Measurements from ENCODE around the gene OGFR.
"Not testable (repeated sequence)": the region's sequence is repeated elsewhere in the genome, so short reads cannot be mapped to it uniquely, and the experiment has no call there.

The OGFR gene

DNA sequence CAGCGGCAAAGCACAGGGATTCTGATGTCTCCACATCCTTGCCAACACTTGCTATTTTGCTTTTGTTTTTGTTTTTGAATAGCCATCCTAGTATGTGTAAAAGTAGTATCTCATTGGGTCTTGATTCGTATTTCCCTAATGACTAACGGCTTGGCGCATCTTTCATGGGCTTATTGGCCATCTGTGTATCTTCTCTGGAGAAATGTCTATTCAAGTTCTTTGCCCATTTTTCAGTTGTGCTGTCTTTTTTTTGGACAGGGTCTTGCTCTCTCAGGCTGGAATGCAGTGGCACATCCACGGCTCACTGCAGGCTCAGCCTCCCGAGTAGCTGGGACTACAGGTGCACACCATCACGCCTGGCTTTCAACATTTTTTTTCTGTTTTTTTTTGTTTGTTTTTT lies 39.5 kb downstream of the OGFR start:
- Histone ChIP-seq H3K36me3 (ENCODE audit: control insufficient read depth, insufficient read depth, low read length) (no peaks in the 10 kb centered on the region), H3K4me3 (replicated peaks; ENCODE audit: low read depth, low read length) (no peak overlapping the region), H3K27me3 (replicated peaks; ENCODE audit: control insufficient read depth, insufficient read depth, low read length) (no peaks in the 10 kb centered on the region)
- TF ChIP-seq, protein P1, sequence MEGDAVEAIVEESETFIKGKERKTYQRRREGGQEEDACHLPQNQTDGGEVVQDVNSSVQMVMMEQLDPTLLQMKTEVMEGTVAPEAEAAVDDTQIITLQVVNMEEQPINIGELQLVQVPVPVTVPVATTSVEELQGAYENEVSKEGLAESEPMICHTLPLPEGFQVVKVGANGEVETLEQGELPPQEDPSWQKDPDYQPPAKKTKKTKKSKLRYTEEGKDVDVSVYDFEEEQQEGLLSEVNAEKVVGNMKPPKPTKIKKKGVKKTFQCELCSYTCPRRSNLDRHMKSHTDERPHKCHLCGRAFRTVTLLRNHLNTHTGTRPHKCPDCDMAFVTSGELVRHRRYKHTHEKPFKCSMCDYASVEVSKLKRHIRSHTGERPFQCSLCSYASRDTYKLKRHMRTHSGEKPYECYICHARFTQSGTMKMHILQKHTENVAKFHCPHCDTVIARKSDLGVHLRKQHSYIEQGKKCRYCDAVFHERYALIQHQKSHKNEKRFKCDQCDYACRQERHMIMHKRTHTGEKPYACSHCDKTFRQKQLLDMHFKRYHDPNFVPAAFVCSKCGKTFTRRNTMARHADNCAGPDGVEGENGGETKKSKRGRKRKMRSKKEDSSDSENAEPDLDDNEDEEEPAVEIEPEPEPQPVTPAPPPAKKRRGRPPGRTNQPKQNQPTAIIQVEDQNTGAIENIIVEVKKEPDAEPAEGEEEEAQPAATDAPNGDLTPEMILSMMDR (IDR thresholded peaks at IDR 0.05; ENCODE audit: insufficient read depth, low read length, poor library complexity, severe bottlenecking), result no peak
- DNase-seq (ENCODE audit: extremely low read depth, insufficient read length), result no peak

DNA sequence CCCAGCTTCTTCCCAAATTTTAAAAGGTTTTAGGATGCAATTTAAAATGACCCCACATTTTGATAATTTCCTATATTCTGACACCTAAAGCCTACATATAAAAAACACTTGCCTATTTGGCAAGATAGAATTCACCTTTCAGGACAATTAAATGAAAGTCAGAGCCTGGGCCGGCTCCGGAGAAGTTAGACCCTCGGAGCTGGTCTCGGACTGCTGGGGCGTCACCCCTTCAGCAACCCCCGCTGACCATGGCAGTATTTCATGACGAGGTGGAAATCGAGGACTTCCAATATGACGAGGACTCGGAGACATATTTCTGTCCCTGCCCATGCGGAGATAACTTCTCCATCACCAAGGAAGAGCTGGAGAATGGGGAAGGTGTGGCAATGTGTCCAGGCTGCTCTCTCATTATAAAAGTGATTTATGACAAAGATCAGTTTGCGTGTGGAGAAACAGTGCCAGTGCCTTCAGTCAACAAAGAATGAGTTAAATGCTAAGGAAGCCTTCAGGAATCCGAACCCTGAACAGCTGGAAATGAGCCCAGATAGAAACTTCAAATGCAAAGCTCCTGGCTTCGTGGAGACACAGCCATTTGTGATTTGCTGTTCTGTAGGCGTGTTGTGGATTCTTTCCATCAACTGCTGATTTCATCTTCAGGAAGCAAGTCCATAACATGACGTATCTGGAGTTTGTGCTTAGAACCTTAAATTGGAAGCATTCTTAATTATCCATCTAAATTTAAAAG lies 41.0 kb downstream of the OGFR start:
- Histone ChIP-seq H3K27me3 (replicated peaks; ENCODE audit: control insufficient read depth, insufficient read depth, low read length) (no peaks in the 10 kb centered on the region), H3K36me3 (ENCODE audit: control insufficient read depth, insufficient read depth, low read length) (no peaks in the 10 kb centered on the region), H3K4me3 (replicated peaks; ENCODE audit: low read depth, low read length) (no peak overlapping the region)
- TF ChIP-seq, protein P1 (IDR thresholded peaks at IDR 0.05; ENCODE audit: insufficient read depth, low read length, poor library complexity, severe bottlenecking), result no peak
- no peak for DNase-seq (ENCODE audit: extremely low read depth, insufficient read length)

DNA sequence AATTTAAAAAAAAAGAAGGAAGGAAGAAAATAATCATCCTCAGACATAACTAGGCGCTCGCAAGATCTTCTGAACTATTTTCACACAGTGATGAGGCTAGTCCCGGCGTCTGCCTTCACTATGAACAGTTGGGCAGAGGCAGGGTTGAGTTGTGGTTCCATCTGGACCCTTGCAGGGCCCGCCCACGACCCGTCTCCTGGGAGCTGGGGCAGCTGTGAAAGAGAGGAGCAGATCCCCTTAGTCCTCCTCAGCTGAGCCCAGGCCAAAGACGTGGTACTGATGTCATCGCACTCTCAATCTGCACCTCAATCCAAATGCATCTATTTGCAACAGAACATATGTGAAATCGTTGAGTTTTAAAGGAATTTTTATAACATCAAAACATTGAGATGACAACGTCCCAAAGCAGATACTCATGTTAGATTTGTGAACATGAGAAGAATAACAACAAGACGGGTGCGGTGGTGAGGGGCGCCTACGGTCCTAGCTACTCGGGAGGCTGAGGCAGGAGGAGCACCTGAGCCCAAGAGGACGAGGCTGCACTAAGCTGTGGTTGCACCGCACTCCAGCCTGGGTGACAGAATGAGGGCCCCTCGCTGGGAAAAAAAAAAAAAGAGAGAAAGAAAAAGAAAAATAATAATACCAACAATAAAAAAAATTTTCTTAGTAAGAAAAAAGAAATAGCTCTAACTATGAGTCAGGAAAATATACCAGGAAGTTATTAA lies 41.7 kb downstream of the OGFR start:
- H3K27me3 ChIP-seq (replicated peaks; ENCODE audit: control insufficient read depth, insufficient read depth, low read length), result no peaks in the 10 kb centered on the region
- TF ChIP-seq, protein P1 (IDR thresholded peaks at IDR 0.05; ENCODE audit: insufficient read depth, low read length, poor library complexity, severe bottlenecking), result no peak
- no peak overlapping the region for H3K4me3 ChIP-seq (replicated peaks; ENCODE audit: low read depth, low read length)
- no peak for DNase-seq (ENCODE audit: extremely low read depth, insufficient read length)
- H3K36me3 ChIP-seq (ENCODE audit: control insufficient read depth, insufficient read depth, low read length), result no peaks in the 10 kb centered on the region

DNA sequence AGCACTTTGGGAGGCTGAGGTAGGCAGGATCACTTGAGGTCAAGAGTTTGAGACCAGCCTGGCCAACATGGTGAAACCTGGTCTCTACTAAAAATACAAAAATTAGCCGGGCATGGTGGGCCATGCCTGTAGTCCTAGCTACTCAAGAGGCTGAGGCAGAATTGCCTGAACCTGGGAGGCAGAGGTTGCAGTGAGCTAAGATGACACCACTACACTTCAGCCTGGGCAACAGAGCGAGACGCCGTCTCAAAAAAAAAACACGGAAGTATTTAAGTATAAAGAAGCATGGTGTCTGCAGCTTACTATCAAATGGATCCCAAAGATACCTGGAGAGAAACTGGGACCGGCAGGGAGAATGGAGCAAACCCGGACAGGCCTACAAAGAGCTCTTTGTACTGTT lies 44.3 kb downstream of the OGFR start:
- not testable (repeated sequence) for DNase-seq (ENCODE audit: extremely low read depth, insufficient read length); H3K27me3 ChIP-seq (replicated peaks; ENCODE audit: control insufficient read depth, insufficient read depth, low read length); H3K36me3 ChIP-seq (ENCODE audit: control insufficient read depth, insufficient read depth, low read length); H3K4me3 ChIP-seq (replicated peaks; ENCODE audit: low read depth, low read length)

DNA sequence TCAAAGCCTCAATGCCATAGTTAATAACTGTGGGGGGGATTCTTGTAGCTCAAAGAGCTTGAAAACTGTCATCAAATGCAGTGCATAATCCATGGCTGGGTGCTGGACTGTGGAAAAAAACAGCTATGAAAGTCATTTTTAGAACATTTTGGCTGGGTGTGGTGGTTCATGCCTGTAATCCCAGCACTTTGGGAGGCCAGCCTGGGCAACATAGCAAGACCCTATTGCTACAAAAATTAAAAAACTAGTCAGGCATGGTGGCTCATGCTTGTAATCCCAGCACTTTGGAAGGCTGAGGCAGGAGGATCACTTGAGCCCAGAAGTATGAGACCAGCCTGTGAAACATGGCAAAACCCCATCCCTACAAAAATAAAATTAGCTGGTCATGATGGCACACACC lies 44.8 kb downstream of the OGFR start:
- Histone ChIP-seq H3K27me3 (replicated peaks; ENCODE audit: control insufficient read depth, insufficient read depth, low read length) (no peaks in the 10 kb centered on the region), H3K36me3 (ENCODE audit: control insufficient read depth, insufficient read depth, low read length) (no peaks in the 10 kb centered on the region; the same call in none of the 2 replicates), H3K4me3 (replicated peaks; ENCODE audit: low read depth, low read length) (no peak overlapping the region)
- TF ChIP-seq, protein P1 (IDR thresholded peaks at IDR 0.05; ENCODE audit: insufficient read depth, low read length, poor library complexity, severe bottlenecking), result no peak
- DNase-seq (ENCODE audit: extremely low read depth, insufficient read length), result no peak

DNA sequence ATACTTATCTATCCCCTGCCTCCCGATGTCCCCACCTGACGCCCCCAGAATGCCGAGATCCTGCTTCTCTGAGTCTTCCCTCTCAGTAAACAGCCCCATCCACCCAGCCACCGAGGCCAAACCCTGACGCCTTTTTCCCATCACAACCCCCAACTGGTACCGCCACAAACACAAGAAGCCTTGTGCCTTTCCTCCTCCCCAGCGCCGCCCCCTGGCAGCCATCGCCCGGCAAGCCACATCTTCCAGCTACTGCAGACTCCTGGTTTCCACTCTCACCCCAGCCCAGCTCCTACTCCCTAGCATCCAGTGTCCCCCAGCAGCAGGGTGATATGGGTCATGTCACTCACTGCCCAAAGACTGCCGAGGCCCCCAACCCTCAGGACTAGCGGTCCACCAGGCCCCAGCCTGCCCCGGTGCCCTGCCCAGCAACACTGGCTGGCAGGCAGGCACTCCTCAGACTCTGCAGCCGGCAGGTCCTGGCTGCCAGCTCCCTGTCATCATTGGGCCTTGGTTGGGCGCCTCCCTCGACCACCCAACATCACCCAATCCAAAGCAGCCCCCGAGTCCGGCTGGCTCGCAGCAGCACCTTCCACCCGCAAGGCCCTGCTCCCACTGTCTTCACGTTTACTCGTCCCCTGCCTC lies 45.8 kb downstream of the OGFR start:
- no peaks in the 10 kb centered on the region; the same call in none of the 2 replicates for H3K36me3 ChIP-seq (ENCODE audit: control insufficient read depth, insufficient read depth, low read length)
- TF ChIP-seq, protein P1 (IDR thresholded peaks at IDR 0.05; ENCODE audit: insufficient read depth, low read length, poor library complexity, severe bottlenecking), result no peak
- no peak for DNase-seq (ENCODE audit: extremely low read depth, insufficient read length)
- H3K4me3 ChIP-seq (replicated peaks; ENCODE audit: low read depth, low read length), result no peak overlapping the region
- H3K27me3 ChIP-seq (replicated peaks; ENCODE audit: control insufficient read depth, insufficient read depth, low read length), result no peaks in the 10 kb centered on the region
